ENCODE data around the gene TUBA8. TPM values are rescaled to one million over a fixed set of nuclear protein-coding genes. Genes with fewer than 3 reads are reported as not detected.
A peak's percentile ranks its signal among the peaks of the same experiment; 100 is the strongest.
"Not testable (repeated sequence)": the region's sequence is repeated elsewhere in the genome, so short reads cannot be mapped to it uniquely, and the experiment has no call there.

TUBA8 gene
- total and polyA plus RNA-seq, 2 experiments from 2014 or later = 1.1 to 1.4 TPM

- no peak for DNase-seq (ENCODE audit: low read depth in 1 of 2, low spot score in 1 of 2)
- H3K27me3 ChIP-seq = no peaks in the 10 kb centered on the region
- no peak overlapping the region for H3K4me3 ChIP-seq
- no peak for TF ChIP-seq CTCF (IDR thresholded peaks at IDR 0.05; ENCODE audit: low read depth, low read length)
- no peaks in the 10 kb centered on the region for H3K36me3 ChIP-seq
- no peak overlapping the region for H3K27ac ChIP-seq
- H3K4me1 ChIP-seq (ENCODE audit: low read depth) = no peaks in the 10 kb centered on the region
- H3K9me3 ChIP-seq (ENCODE audit: low read depth) = no peaks in the 10 kb centered on the region
Measured at GRCh38 chr22:18130699-18131429, 20.3 kb downstream of the TUBA8 start.

- H3K9me3 ChIP-seq (ENCODE audit: low read depth) = no peaks in the 10 kb centered on the region
- DNase-seq (ENCODE audit: low read depth in 1 of 2, low spot score in 1 of 2) = peak in 1 of 2 donors; percentile 80
- H3K36me3 ChIP-seq = no peaks in the 10 kb centered on the region
- H3K4me3 ChIP-seq = no peak overlapping the region
- no peak overlapping the region for H3K27ac ChIP-seq
- no peaks in the 10 kb centered on the region for H3K27me3 ChIP-seq
- H3K4me1 ChIP-seq (ENCODE audit: low read depth) = no peaks in the 10 kb centered on the region
- TF ChIP-seq CTCF (IDR thresholded peaks at IDR 0.05; ENCODE audit: low read depth, low read length) = no peak
Measured at GRCh38 chr22:18133452-18133851, 22.8 kb downstream of the TUBA8 start.

- no peak overlapping the region for H3K27ac ChIP-seq
- no peaks in the 10 kb centered on the region for H3K36me3 ChIP-seq
- H3K4me1 ChIP-seq (ENCODE audit: low read depth) = no peaks in the 10 kb centered on the region
- no peak for DNase-seq (ENCODE audit: low read depth in 1 of 2, low spot score in 1 of 2)
- no peaks in the 10 kb centered on the region for H3K27me3 ChIP-seq
- no peaks in the 10 kb centered on the region for H3K9me3 ChIP-seq (ENCODE audit: low read depth)
- no peak overlapping the region for H3K4me3 ChIP-seq
- TF ChIP-seq CTCF (IDR thresholded peaks at IDR 0.05; ENCODE audit: low read depth, low read length) = no peak
Measured at GRCh38 chr22:18136563-18137320, 26.1 kb downstream of the TUBA8 start.

GRCh38 chr22:18141004-18141403 is 30.4 kb downstream of the TUBA8 start:
- H3K27me3 ChIP-seq; H3K27ac ChIP-seq; H3K4me3 ChIP-seq; H3K36me3 ChIP-seq; H3K4me1 ChIP-seq (ENCODE audit: low read depth); DNase-seq (ENCODE audit: low read depth in 1 of 2, low spot score in 1 of 2); H3K9me3 ChIP-seq (ENCODE audit: low read depth): not testable (repeated sequence)

GRCh38 chr22:18144105-18144504 is 33.5 kb downstream of the TUBA8 start:
- H3K27ac ChIP-seq = no peak overlapping the region
- TF ChIP-seq CTCF (IDR thresholded peaks at IDR 0.05; ENCODE audit: low read depth, low read length) = no peak
- no peaks in the 10 kb centered on the region for H3K9me3 ChIP-seq (ENCODE audit: low read depth)
- H3K4me1 ChIP-seq (ENCODE audit: low read depth) = no peaks in the 10 kb centered on the region
- no peaks in the 10 kb centered on the region for H3K36me3 ChIP-seq
- DNase-seq (ENCODE audit: low read depth in 1 of 2, low spot score in 1 of 2) = no peak
- no peak overlapping the region for H3K4me3 ChIP-seq
- H3K27me3 ChIP-seq = peaks cover 15% of the 10 kb centered on the region
